Ectodermal cell (in vitro differentiated cells): ENCODE measurements around the gene C6orf15. TPM values are rescaled to one million over a fixed set of nuclear protein-coding genes. Genes with fewer than 3 reads are reported as not detected.

Experiments
- H3K27ac ChIP-seq: 2 replicates; pipeline ENCODE4 v1.7.0; 2013; ENCODE audit warnings: mild to moderate bottlenecking, low read depth, low read length; ENCODE audit not compliant: insufficient read depth, poor library complexity, severe bottlenecking
- H3K27me3 ChIP-seq: 2 replicates; pipeline ENCODE4 v1.7.0; 2013; ENCODE audit warnings: mild to moderate bottlenecking, low read length; ENCODE audit not compliant: insufficient read depth, control insufficient read depth, poor library complexity, severe bottlenecking
- H3K36me3 ChIP-seq: one replicate; pipeline ENCODE4 v1.7.0; 2013; ENCODE audit warnings: low read length; ENCODE audit not compliant: control insufficient read depth, insufficient read depth
- H3K4me1 ChIP-seq: one replicate; pipeline ENCODE4 v1.7.0; 2013; ENCODE audit warnings: low read length; ENCODE audit not compliant: control insufficient read depth, insufficient read depth
- H3K4me3 ChIP-seq: 2 replicates; pipeline ENCODE4 v1.7.0; 2013; ENCODE audit warnings: low read depth, low read length, control low read depth; ENCODE audit not compliant: insufficient read depth
- H3K9me3 ChIP-seq: 2 replicates; pipeline ENCODE4 v1.7.0; 2013; ENCODE audit warnings: mild to moderate bottlenecking, low read length, moderate library complexity; ENCODE audit not compliant: control insufficient read depth
- WGBS, 2 experiments: methylation state at CpG; one replicate each; pipeline ENCODE4 v1.1.7; 2013; ENCODE audit warnings: missing lambda C conversion rate in 2 of 2; 5-methylcytosine and 5-hydroxymethylcytosine counted together
- polyA plus RNA-seq, 4 experiments: library from polyadenylated mRNA; stranded (reverse); fragments of 50-300 nt; gene quantifications; one replicate each; pipeline ENCODE4 v1.2.3, GENCODE V29; 2013

Gene C6orf15
- polyA plus RNA-seq (2013, experiment 1 of 4): not detected
- not detected for polyA plus RNA-seq (2013, experiment 2 of 4)
- polyA plus RNA-seq (2013, experiment 3 of 4): not detected
- polyA plus RNA-seq (2013, experiment 4 of 4): not detected

DNA sequence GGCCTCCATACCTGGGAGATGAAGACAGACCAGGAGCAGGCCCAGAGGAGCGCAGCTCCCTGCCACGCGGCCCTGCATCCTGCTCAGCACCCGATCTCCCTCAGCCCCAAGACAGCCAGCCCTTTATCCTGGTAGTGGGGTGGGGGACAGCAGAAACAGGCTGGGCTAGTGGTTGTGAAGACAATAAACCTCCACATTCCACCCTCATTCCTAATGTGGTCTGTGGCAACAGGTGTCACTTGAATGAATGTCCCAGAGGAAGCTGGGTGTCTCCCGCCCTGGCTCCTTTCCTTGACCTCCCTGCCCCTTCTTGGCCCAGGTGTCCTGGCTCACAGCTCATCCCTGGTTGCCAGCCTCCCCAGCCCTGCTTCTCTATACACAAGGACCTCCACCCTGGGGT, at the start of gene C6orf15:
TSS of gene C6orf15 (minus strand) at position 98 of the 400 bp plus-strand sequence. CDS start at position 78, 20 bp downstream.
- Histone ChIP-seq H3K36me3 (no peaks in the 10 kb centered on the region), H3K4me1 (peaks cover 21% of the 10 kb centered on the region), H3K27ac (no peak within 1 kb of the TSS), H3K9me3 (no peaks in the 10 kb centered on the region), H3K27me3 (no peaks in the 10 kb centered on the region), H3K4me3 (no peak within 1 kb of the TSS)
- WGBS, 2 experiments: 86 to 97% methylated on average over 5 of the region's 5 CpGs

DNA sequence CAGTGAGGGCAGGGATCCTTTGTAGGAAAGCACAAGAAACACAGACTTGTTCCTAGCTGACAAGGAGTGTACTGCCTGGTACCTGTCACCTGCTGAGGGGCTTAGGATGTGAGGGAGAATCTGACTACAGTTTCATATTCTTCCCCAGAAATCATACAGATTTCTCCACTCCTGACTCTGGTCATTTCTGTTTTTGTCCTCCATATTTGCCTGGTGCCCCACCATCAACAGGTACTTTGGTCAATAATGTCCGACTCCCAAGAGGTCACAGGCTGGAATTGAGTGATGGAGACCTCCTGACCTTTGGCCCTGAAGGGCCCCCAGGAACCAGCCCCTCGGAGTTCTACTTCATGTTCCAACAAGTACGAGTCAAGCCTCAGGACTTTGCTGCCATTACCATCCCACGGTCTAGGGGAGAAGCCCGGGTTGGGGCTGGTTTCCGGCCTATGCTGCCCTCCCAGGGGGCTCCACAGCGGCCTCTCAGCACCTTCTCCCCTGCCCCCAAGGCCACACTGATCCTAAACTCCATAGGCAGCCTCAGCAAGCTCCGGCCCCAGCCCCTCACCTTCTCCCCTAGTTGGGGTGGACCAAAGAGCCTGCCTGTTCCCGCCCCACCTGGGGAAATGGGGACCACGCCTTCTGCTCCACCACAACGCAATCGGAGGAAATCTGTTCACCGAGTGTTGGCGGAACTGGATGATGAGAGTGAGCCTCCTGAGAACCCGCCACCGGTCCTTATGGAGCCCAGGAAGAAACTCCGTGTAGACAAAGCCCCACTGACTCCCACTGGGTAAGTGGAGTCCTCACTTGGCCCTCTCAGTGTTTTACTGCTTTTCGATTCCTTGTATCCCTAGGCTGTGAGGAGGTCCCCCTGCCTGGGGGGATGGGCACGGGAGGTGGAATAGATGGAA, 49.1 kb upstream of the C6orf15 start:
- WGBS, 2 experiments: 91 to 92% methylated on average over 19 of the region's 19 CpGs

DNA sequence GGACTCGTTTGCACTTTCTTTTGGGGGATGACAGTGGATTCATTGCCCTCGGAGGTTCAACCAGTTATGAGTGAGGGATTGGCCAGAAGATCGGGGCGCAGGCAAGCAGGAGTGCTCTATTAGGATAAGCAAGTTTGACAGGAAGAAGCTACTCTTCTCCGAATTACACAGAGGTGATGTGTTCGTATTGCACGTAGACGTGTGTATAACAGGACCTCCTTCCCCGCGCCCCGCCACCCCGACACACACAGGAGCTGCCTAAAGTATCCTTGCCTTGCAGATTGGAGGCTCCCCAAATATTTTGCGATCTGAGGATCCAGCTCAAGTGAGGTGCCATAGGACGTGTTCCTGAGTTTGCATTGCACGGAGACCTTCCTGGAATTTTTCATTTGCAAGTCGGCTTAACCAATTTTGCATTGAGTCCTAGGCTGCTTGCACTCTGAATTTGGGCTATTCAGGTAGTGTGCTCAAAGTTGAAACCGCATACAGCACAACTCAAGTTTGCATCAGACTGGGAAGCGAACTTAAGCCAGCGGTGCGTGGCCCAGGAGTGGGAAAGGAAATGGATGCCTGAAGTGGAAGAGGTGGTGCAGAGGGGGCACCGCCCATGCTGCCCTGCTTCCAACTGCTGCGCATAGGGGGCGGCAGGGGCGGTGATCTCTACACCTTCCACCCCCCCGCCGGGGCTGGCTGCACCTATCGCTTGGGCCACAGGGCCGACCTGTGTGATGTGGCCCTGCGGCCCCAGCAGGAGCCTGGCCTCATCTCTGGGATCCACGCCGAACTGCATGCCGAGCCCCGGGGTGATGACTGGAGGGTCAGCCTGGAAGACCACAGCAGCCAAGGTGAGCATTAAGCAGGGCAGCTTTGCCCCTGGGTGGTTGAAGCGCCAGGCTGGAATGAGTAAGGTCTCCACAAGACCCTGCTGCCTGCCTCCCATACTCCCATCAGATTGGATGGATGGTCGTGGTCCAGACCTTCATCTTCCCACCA, 46.8 kb upstream of the C6orf15 start:
- Histone ChIP-seq H3K27me3 (peaks cover 12% of the 10 kb centered on the region), H3K4me3 (peak overlapping the region; percentile 68), H3K9me3 (no peaks in the 10 kb centered on the region), H3K36me3 (peaks cover 11% of the 10 kb centered on the region), H3K4me1 (peaks cover 4% of the 10 kb centered on the region), H3K27ac (no peak overlapping the region)
- WGBS, 2 experiments: 10 to 11% methylated on average over 35 of the region's 35 CpGs

More for the DNA sequence above, 49.1 kb upstream of the C6orf15 start:
- Histone ChIP-seq H3K27me3 (peaks cover 12% of the 10 kb centered on the region), H3K36me3 (no peaks in the 10 kb centered on the region), H3K4me3 (no peak overlapping the region), H3K4me1 (peaks cover 4% of the 10 kb centered on the region), H3K9me3 (no peaks in the 10 kb centered on the region), H3K27ac (no peak overlapping the region)

DNA sequence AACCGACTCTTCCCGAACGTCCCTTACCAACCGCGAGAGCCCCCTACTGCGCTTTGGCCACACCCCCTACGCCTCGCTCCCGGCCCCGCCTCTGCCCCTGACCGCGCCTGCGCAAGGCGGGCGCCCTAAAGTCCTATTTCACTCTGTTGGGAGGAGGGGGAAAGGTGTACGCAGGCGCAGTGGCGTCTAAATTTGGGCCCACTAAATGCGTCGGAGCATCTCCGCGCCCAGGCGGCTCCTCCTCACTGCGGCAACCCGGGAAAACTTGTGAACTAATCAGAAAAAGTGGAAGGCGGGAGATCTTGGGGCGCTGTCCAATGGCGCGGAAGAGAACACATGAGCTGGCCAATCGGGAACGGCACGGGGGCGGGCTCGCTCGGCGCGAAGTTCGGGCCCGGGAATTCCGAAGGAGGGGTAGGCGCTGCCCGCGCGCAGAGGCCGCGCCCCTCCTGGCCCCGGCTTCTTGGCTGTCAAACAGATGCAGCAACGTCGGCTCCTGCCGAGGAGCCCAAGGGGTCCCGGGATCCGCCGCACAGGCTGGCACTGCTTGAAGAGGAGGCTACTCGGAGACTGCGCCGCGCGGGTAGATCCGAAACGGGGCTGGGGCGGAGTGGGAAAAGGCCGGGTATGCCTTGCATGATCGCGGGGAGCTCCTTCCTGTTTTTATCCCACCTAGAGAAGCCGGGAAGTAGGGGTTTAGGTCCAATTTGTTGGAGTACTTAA, 45.9 kb upstream of the C6orf15 start, which contains the start of gene TCF19:
TSS of gene TCF19 (plus strand) at position 450 of the 723 bp plus-strand sequence. CDS start 881 bp downstream, outside the sequence.
- Histone ChIP-seq H3K4me1 (peaks cover 4% of the 10 kb centered on the region), H3K9me3 (no peaks in the 10 kb centered on the region), H3K36me3 (peaks cover 17% of the 10 kb centered on the region), H3K4me3 (peak within 1 kb of the TSS; percentile 68), H3K27ac (no peak within 1 kb of the TSS), H3K27me3 (peaks cover 12% of the 10 kb centered on the region)
- 0 to 1% methylated on average over 65 of the region's 65 CpGs for WGBS, 2 experiments

DNA sequence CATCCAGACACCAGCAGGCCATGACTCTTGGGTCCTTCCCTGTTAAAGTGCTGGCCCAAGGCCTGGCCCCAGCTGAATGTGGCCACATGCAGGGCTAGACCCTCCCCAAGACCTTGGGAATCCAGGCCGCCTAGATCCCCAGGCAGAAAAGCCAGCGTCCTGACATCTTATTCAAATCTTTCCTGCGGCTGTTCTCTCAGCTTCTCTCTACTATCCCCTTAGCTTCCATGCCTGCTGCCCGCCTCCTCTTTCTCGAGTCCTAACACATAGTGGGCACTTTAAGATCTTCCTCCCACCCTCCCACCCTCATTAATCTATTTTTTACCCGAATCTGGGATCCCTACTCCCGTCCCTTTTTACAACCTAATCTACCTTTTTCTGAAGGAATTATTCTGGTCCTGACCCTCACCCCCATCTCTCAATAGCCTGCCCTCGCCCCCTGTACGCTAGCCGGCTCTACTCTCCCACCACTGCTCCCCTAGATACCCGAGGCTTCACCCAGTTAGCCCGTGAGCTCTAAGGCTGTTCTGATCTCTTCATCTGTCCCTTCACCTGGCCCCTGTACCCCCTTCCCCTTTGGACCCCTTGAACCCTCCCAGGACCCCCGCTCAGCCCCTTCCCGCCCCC, 45.3 kb upstream of the C6orf15 start, which contains the start of gene CCHCR1:
TSS of gene CCHCR1 (minus strand) at position 290 of the 627 bp plus-strand sequence. CDS start at position 88, 202 bp downstream.
- Histone ChIP-seq H3K36me3 (peaks cover 17% of the 10 kb centered on the region), H3K27me3 (peaks cover 12% of the 10 kb centered on the region), H3K27ac (no peak within 1 kb of the TSS), H3K4me3 (peak within 1 kb of the TSS; percentile 68), H3K9me3 (no peaks in the 10 kb centered on the region), H3K4me1 (peaks cover 4% of the 10 kb centered on the region)
- WGBS, 2 experiments: 10 to 13% methylated on average over 14 of the region's 14 CpGs

DNA sequence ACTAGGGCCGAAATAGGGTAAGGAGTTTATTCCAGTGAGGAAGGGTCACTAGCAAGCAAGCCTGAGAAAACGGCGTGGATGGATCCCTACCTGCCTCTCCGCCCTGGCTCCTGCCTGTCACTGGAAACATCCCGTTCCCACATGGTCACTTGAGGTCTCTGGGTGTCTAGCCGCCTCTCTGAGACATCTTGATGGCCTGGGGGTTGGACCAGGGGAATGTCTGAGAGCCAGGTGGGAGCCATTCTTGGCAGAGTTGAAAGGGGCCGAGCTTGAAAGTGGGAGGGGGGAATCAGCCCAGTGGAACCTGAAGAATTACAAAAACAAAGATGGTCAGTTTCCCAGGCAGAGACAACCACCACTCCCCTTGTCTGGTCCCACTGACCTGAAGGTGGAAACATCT, 44.3 kb upstream of the C6orf15 start:
- Histone ChIP-seq H3K36me3 (peaks cover 17% of the 10 kb centered on the region), H3K27ac (no peak overlapping the region), H3K4me3 (no peak overlapping the region), H3K27me3 (peaks cover 12% of the 10 kb centered on the region), H3K9me3 (no peaks in the 10 kb centered on the region), H3K4me1 (peaks cover 4% of the 10 kb centered on the region)
- WGBS, 2 experiments: 93 to 95% methylated on average over 7 of the region's 7 CpGs

DNA sequence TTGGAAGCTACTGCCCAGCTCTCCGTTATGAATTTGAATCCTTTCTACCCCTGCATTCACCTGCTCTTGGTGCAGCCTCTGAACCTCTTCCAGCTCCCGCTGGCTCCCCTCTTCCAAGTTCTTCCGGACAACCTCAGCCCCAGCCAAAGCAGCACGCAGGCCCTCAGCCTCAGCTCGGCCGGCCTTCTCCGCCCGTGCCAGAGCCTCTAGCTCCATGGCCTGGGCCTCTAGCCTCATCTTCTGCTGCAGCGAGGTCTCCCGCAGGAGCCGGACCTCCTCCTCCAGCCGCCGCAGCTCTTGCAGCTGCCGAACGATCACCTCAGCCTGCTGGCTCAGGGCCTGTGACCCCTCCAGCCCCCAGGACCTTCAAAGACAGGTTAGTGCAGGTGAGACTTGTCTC, 42.1 kb upstream of the C6orf15 start:
- Histone ChIP-seq H3K4me1 (peaks cover 4% of the 10 kb centered on the region), H3K4me3 (no peak overlapping the region), H3K27me3 (peaks cover 7% of the 10 kb centered on the region), H3K9me3 (no peaks in the 10 kb centered on the region), H3K27ac (no peak overlapping the region), H3K36me3 (peaks cover 17% of the 10 kb centered on the region)
- 94% methylated on average over 15 of the region's 15 CpGs for WGBS, 2 experiments

DNA sequence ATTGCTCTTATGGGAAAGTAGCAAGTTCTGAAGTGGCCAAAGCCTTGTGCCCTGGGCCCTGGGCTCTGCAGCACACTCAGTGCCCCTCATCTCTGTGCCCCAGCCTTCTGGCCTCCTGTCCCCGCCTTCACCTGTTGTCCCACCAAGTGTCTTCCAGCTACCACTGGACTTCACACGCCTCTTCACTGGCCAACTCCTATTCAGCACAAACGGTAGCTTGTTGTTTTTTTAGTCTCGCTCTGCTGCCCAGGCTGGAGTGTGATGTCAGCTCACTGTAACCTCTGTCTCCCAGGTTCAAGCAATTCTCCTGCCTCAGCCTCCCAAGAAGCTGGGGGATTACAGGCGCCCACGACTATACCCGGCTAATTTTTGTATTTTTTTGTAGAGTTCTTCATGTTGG, 40.4 kb upstream of the C6orf15 start:
- Histone ChIP-seq H3K27ac (no peak overlapping the region), H3K4me3 (no peak overlapping the region), H3K9me3 (no peaks in the 10 kb centered on the region), H3K27me3 (no peaks in the 10 kb centered on the region), H3K36me3 (peaks cover 17% of the 10 kb centered on the region), H3K4me1 (peaks cover 4% of the 10 kb centered on the region)
- 92 to 94% methylated on average over 7 of the region's 7 CpGs for WGBS, 2 experiments
